Lung (tissue), 12 donors: ENCODE data around the gene TOPORS. TPM values are rescaled to one million over a fixed set of nuclear protein-coding genes. Genes with fewer than 3 reads are reported as not detected.

Experiments
- ATAC-seq: fragments of 200-7000 bp; cut with Tn5 transposase; one replicate; pipeline ENCODE4 v1.9.1; 2020; ENCODE audit warnings: moderate number of reproducible peaks; ENCODE audit not compliant: insufficient read depth, low FRiP score
- DNase-seq, 3 donors: peaks; one replicate each; pipeline ENCODE4 v3.0.0-alpha.2; 2013 to 2017
- H3K27ac ChIP-seq, 2 donors: one replicate each; pipeline ENCODE4 v1.5.1; 2013; ENCODE audit warnings: mild to moderate bottlenecking in 2 of 2, moderate library complexity in 2 of 2, control low read depth in 1 of 2, inconsistent platforms in 1 of 2, low read depth in 1 of 2, low read length in 1 of 2
- H3K27me3 ChIP-seq, 3 donors: one replicate each; pipeline ENCODE4 v1.5.1; 2013; ENCODE audit warnings: low read length in 2 of 3; ENCODE audit not compliant: control insufficient read depth in 3 of 3, insufficient read depth in 3 of 3
- H3K36me3 ChIP-seq, 4 donors: one replicate each; pipeline ENCODE4 v1.5.1; 2013; ENCODE audit warnings: low read length in 4 of 4, mild to moderate bottlenecking in 1 of 4, moderate library complexity in 1 of 4; ENCODE audit not compliant: control insufficient read depth in 4 of 4, insufficient read depth in 4 of 4
- H3K4me1 ChIP-seq, 5 donors: one replicate each; pipeline ENCODE4 v1.5.1; 2013; ENCODE audit warnings: low read length in 5 of 5, mild to moderate bottlenecking in 2 of 5, moderate library complexity in 1 of 5; ENCODE audit not compliant: control insufficient read depth in 5 of 5, insufficient read depth in 5 of 5
- H3K4me3 ChIP-seq: one replicate; pipeline ENCODE4 v1.5.1; 2013; ENCODE audit warnings: mild to moderate bottlenecking, control low read depth, moderate library complexity
- H3K9ac ChIP-seq, 2 donors: one replicate each; pipeline ENCODE4 v1.5.1; 2013; ENCODE audit warnings: low read length in 2 of 2, control low read depth in 1 of 2; ENCODE audit not compliant: insufficient read depth in 1 of 2
- H3K9me3 ChIP-seq, 4 donors: one replicate each; pipeline ENCODE4 v1.5.1; 2013; ENCODE audit warnings: low read length in 3 of 4, mild to moderate bottlenecking in 1 of 4, moderate library complexity in 1 of 4; ENCODE audit not compliant: control insufficient read depth in 4 of 4, insufficient read depth in 3 of 4
- CTCF ChIP-seq: IDR thresholded peaks from 2 replicates; pipeline ENCODE4 v1.5.1; 2012; ENCODE audit warnings: mild to moderate bottlenecking; ENCODE audit errors: control extremely low read depth, extremely low read depth
- WGBS, 2 donors: extraction: QIAGEN DNeasy Blood & Tissue Kit; methylation state at CpG; one replicate each; pipeline ENCODE4 v1.1.7; 2013; 5-methylcytosine and 5-hydroxymethylcytosine counted together
- polyA plus RNA-seq, 2 donors: library from polyadenylated mRNA; stranded (reverse); fragments of 200-250 nt; gene quantifications; one replicate each; pipeline ENCODE4 v1.2.1, GENCODE V29; 2013
- total RNA-seq, 2 donors: library from RNA; depleted of rRNA in 1 of 2; stranded (reverse); fragments of >200 nt in 1 of 2; gene quantifications; one replicate each; pipeline ENCODE4 v1.2.1, GENCODE V29; 2014 to 2021
- donor health status: control.
- donor health status: control.
- donor health status: Bipolar disorder and iron deficiency.
- donor health status: healthy.
- donor health status: DM: yes; HTN: yes; CAD: no.

TOPORS gene
- total and polyA plus RNA-seq, 4 donors, result 6.3 to 31.4 (median 9.2) TPM

- Histone ChIP-seq H3K4me3 (no peak overlapping the region), H3K9ac (no peak overlapping the region), H3K4me1 (no peaks in the 10 kb centered on the region), H3K9me3 (no peaks in the 10 kb centered on the region), H3K27ac (no peak overlapping the region), H3K36me3 (peaks cover 0 to 9% (median 3%) of the 10 kb centered on the region in 4 donors), H3K27me3 (no peaks in the 10 kb centered on the region)
- no peak for TF ChIP-seq CTCF
- DNase-seq (no peak), ATAC-seq (no peak)
Observed at GRCh38 chr9:32497921-32498320, 54.5 kb downstream of the TOPORS start.

GRCh38 chr9:32490601-32491000 is 61.8 kb downstream of the TOPORS start:
- Histone ChIP-seq H3K27me3 (no peaks in the 10 kb centered on the region), H3K9me3 (no peaks in the 10 kb centered on the region), H3K4me3 (no peak overlapping the region), H3K9ac (no peak overlapping the region), H3K27ac (no peak overlapping the region), H3K4me1 (no peaks in the 10 kb centered on the region), H3K36me3 (peaks cover 10 to 18% (median 16%) of the 10 kb centered on the region in 4 donors)
- 73 to 79% methylated on average over 3 of the region's 3 CpGs for WGBS, 2 donors
- ATAC-seq (no peak), DNase-seq (no peak)
- no peak for TF ChIP-seq CTCF

Other genes starting within 250 kb of the TOPORS start
- 10 to 100 TPM; 24.7 to 47.1 TPM for gene ACO1, start 167.9 kb downstream of the TOPORS start, total RNA-seq
- 10 to 100 TPM; 12.5 to 19.0 TPM for gene ACO1, start 167.9 kb downstream of the TOPORS start, polyA plus RNA-seq
- gene RIGI, start 26.4 kb downstream of the TOPORS start, total RNA-seq, result 10 to 100 TPM in 1 of 2 donors, 1 to 10 TPM in 1; 8.5 to 17.9 TPM
- gene RIGI, start 26.4 kb downstream of the TOPORS start, polyA plus RNA-seq, result 1 to 10 TPM; 4.8 to 9.2 TPM
- 10 to 100 TPM in 1 of 2 donors, 1 to 10 TPM in 1; 7.7 to 12.1 TPM for gene SMIM27, start 259 bp downstream of the TOPORS start, total RNA-seq
- 10 to 100 TPM in 1 of 2 donors, 1 to 10 TPM in 1; 5.3 to 13.5 TPM for gene SMIM27, start 259 bp downstream of the TOPORS start, polyA plus RNA-seq
- 10 to 100 TPM; 40.6 to 48.6 TPM for gene NDUFB6, start 20.6 kb upstream of the TOPORS start, total RNA-seq
- 10 to 100 TPM; 34.4 to 43.9 TPM for gene NDUFB6, start 20.6 kb upstream of the TOPORS start, polyA plus RNA-seq
- under 1 TPM in 1 of 2 donors, not detected in 1; 0.03 TPM for gene TAF1L, start 83.1 kb upstream of the TOPORS start, total RNA-seq
- gene TAF1L, start 83.1 kb upstream of the TOPORS start, polyA plus RNA-seq, result under 1 TPM in 1 of 2 donors, not detected in 1; 0.01 TPM
- under 1 TPM in 1 of 2 donors, not detected in 1; 0.06 TPM for gene TMEM215, start 231.0 kb upstream of the TOPORS start, total RNA-seq
- gene TMEM215, start 231.0 kb upstream of the TOPORS start, polyA plus RNA-seq, result not detected